HL-60/S4 (cell line): ENCODE measurements around the gene MYH3.

Source experiments
- in situ Hi-C: fragments of 300-500 bp; cut with MboI; formaldehyde crosslinking; loops from 2 replicates; pipeline ENCODE4 v1.14.3; 2022; ENCODE audit warnings: low sequenced_read_pairs

The MYH3 gene

DNA sequence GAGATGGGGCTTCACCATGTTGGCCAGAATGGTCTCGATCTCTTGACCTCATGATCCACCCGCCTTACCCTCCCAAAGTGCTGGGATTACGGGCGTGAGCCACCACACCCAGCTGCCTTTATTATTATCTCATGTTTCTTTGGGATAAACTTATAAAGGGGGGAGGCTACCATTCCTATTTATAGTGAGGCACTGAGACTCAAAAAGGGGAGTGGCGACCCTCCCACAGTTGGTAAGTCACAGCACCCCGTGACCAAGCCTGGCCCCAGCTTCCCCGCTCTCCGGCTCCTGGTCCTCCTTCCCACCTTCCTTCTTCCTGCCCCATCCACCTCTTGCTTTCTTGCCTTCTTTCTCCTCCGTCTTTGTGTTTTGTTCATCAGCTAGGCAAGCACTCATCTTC, 5.2 kb downstream of the MYH3 start:
- in situ Hi-C loops: no loop called here

DNA sequence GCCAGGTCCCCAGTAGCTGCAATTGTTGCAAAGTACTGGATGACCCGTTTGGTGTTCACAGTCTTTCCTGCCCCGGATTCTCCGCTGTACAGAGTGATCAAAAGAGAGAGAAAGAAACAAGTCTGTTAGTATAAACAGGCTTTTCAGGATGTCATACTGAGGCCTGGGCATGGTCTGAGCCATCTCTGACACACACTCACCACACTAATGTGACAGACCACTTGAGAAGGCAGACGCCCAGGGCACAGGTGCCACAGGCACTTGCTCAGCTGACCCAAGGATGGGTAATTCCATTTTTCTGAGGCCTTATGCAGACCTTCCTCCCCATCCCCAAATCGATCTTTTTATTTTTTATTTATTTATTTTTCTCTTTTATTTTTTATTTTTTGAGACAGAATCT, 7.5 kb downstream of the MYH3 start:
- in situ Hi-C loops: loop anchor here (25.0 kb wide), 1 partner anchor 188 kb away; the partner anchor contains the start of gene PIRT

DNA sequence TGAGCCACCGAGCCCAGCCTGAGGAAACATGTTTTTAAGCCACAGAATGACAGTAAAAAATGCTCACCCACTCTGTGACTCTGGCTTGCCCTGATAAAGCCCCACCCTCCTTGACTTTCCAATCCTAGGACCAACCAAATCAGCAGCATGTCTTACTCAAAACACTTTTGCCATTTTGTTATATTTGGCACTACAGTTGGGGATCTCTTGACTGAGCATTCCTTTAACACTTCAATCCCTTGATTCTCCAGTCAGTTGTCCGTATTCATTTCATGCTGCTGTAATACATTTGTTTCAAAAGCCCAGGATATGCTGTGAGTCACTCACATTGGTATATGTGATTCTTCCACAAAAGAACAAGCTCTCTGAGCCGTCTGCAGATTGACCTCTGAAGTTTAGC, 8.2 kb downstream of the MYH3 start:
- in situ Hi-C loops: loop anchor here (25.0 kb wide), 1 partner anchor 188 kb away; the partner anchor contains the start of gene PIRT

DNA sequence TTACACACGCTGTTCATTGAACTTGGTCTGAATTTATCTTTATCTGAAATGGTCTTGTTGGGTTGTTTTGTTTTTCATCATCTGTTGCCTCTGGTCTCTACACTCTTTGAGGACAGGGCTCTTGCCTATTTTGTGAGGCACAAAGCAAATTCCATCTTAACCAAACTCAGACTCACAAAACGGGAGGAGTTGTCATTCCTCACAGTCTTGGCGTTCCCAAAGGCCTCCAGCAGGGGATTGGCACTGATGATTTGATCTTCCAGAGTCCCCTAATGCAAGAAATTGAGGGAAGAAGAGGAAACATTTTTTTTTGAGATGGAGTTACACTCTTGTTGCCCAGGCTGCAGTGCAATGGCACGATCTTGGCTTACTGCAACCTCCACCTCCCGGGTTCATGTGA, 8.7 kb downstream of the MYH3 start:
- in situ Hi-C loops: loop anchor here (25.0 kb wide), 1 partner anchor 189 kb away; the partner anchor contains the start of gene PIRT

DNA sequence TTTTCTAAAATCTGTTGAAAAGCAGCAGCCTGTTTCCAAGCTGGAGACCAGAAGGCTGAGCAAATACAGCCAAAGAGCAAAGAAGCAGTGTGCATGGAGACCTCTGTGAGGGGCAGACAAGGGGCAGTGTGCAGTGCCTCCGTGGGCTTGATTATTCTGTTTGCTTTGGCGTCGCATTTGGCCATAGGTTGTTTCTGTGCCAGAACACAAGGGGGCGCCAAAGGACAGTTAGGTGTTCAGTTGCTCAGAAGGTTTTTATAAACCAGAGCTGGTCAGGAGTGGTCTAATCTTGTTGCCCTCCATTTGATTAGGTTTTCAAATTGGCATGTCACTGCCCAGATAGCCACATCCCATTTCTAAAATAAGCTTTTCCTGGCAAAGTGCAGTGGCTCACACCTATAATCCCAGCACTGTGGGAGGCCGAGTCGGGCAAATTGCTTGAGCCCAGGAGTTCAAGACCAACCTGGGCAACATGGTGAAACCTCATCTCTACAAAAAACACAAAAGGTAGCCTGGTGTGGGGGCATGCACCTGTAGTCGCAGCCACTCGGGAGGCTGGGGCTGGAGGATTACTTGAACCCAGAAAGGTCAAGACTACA, 10.6 kb downstream of the MYH3 start:
- in situ Hi-C loops: loop anchor here (25.0 kb wide), 1 partner anchor 191 kb away; the partner anchor contains the start of gene PIRT

DNA sequence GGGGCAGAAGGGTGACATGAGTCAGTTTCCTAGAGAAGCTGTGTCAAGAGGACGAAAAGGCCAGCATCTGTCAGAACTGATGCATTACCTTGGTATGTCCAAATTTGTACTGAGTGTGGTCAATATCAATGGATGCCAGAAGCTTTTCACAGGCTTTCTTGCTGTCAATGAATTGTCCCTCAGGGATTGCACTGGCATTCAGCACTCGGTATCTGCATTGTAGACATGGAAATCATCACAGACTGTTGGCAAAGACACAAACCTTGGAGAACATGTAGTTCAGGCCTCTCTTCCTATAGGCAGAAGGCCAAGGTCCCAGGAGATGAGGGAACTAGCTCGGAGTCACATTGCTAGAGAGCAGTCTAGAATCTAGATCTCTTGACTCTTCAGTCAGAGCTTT, 16.6 kb downstream of the MYH3 start:
- in situ Hi-C loops: loop anchor here (25.0 kb wide), 1 partner anchor 197 kb away; the partner anchor contains the start of gene PIRT

DNA sequence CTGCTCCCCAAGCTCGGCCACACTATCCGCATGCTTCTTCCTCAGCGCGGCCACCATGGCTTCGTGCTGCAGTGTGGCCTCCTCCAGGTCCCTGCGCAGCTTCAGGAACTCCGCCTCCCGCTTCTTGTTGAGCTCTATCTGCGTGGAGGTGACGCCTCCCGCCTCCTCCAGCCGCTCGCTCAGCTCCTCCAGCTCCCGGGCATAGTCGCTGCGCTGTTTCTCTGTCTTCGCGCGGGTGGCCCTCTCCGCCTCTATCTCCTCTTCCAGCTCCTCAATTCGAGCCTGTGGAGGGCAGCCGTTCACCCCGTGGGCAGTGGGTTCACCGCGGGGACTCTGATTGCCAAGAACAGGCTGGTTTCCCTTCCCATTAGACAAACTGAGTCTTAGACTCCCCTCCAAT, 19.0 kb downstream of the MYH3 start:
- in situ Hi-C loops: loop anchor here (25.0 kb wide), 1 partner anchor 199 kb away; the partner anchor contains the start of gene PIRT

DNA sequence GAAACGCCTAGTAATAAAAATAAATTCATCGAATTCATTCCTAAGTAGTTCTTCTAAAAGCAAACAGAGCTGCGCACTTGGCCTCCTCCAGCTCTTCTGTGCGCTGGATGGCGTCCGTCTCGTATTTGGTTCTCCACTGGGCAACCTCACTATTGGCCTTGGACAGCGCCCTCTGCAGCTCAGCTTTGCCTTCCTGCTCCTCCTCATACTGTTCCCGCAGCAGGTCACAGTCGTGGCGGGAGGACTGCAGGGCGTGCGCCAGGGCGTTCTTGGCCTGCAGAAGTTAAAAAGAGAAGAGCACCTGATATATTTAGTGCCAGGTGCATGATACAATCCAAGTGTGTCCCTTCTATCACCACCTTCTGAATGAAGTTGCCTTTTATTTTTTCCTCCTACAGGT, 21.8 kb downstream of the MYH3 start:
- in situ Hi-C loops: loop anchor here (25.0 kb wide), 1 partner anchor 202 kb away; the partner anchor contains the start of gene PIRT

DNA sequence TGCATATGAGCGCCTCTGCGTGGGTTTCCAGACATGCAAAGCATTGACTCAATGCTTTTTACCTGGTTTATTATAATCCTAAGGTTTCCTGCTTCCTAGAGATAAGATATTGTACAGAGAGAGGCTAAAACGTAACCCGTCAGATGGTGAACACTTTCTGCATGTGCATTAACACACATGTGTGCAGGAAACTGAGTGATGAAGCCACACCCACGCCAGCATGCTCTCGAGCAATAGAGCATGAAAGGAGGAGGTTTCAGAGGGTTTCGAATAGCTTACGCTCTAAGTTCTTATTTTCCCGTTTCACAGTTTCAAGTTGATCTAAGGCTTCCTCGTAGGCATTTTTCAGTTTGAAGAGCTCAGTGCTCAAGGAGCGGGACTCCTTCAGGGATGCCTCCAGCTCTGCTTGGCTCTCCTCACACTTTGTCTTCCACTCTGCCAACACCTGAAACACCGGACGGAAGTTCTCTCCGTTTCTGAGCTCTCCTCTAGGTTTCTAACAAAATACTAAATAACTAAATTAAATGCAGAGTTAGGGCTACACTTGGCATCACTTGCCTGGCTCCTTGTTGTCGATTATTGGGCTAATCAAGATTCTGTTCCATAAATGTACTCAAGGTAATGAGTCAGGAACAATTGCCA, 23.2 kb downstream of the MYH3 start:
- in situ Hi-C loops: loop anchor here (25.0 kb wide), 1 partner anchor 203 kb away; the partner anchor contains the start of gene PIRT

DNA sequence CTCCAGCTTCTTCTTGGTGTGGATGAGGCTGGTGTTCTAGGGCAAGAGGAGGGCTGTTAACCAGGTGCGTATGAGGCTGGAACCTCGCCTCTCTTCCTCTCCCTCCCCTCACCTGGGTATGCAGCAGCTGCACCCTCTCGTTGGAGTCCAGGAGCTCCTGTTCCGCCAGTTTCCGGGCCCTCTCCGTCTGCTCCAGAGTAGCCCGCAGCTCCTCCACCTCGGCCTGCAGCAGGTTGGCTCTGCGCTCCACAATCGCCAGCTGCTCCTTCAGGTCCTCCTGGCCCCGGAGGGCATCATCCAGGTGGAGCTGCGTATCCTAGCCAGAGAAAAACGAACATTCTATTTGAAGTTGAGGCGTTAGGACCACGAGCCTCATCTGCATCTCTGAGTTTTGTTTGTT, 25.4 kb downstream of the MYH3 start:
- in situ Hi-C loops: loop anchor here (25.0 kb wide), 1 partner anchor 206 kb away; the partner anchor contains the start of gene PIRT

DNA sequence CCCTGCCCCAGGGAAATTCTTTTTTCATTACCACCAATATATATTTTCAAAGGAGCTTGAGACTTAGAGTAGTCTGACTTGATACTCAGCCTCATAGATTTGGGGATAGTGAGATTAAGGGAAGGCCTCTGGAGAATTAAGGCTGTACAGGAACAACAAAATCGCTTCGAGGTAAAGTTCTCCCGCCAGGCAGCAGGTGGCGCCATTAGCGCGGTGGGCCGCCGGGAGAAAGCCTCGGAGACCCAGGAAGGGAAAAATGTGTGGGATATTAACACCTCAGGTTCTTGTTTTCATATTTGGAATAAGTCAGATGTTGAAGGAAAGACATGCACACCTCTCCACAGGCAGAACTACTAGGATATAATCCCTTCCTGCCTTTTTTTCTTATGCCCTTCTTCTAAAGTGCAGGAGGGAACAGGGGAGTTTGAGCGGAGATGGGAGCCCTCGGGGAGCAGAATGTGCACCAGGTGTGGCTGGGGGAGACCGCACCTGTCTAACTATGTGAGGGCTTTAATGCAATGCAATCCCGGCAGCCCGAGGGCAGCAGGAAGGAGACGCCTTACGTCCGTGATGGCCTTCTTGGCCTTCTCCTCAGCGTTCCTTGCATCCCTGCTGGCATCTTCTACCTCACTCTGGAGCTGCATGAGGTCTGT, 25.9 kb downstream of the MYH3 start:
- in situ Hi-C loops: loop anchor here (25.0 kb wide), 1 partner anchor 206 kb away; the partner anchor contains the start of gene PIRT

DNA sequence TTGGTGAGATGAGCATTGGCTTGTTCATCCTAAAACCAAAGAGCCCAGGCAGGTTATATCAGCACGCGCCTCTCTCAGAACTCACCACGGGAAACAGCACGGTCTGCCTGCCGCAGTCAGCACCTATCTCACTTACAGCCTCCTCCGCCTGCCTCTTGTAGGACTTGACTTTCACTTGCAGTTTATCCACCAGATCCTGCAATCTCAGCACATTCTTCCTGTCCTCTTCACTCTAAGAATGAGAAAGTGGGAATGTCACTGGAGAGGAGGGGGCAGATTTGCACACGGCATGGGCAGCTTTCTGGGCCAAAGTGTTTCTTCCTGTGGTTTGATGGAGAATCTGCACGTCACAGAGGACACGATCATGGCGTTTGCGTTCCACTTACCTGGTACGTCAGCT, 27.4 kb downstream of the MYH3 start:
- in situ Hi-C loops: loop anchor here (25.0 kb wide), 1 partner anchor 208 kb away; the partner anchor contains the start of gene PIRT

DNA sequence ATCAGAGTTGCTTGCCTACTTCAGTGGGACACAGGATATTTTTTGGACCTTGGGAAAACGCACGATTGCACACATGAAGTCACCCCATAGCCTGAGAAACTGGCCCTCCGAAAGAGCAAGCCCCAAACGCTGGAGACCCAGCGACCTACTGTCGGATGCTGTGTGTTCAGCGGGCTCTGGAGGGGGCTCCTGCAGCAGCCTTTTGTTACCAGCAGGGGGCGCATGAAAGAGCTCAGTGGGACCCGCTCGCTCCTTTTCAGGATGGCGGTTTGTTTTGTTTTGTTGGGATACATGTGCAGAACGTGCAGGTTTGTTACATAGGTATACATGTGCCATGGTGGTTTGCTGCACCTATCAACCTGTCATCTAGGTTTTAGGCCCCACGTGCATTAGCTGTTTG, 28.4 kb downstream of the MYH3 start:
- in situ Hi-C loops: loop anchor here (25.0 kb wide), 1 partner anchor 209 kb away; the partner anchor contains the start of gene PIRT

DNA sequence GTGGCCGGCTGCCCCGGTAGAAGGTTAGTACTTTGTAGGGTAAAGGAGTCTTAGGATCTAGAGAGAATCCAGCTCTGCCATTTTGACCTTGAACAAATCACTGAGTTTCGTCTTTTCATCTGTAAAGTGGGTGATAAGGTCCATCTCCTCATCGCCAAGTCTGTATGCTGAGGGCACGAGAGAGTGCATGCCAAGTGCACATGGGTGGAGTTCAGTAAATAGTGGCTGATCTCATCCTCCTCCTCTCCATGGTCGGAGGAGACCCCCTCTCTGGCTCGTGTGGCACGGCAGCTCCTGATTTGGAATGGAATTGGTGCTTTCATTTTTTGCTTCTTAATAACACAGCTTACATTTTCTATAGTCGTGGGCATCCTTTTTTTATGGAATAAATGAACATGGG, 30.7 kb downstream of the MYH3 start:
- in situ Hi-C loops: loop anchor here (25.0 kb wide), 1 partner anchor 211 kb away; the partner anchor contains the start of gene PIRT

DNA sequence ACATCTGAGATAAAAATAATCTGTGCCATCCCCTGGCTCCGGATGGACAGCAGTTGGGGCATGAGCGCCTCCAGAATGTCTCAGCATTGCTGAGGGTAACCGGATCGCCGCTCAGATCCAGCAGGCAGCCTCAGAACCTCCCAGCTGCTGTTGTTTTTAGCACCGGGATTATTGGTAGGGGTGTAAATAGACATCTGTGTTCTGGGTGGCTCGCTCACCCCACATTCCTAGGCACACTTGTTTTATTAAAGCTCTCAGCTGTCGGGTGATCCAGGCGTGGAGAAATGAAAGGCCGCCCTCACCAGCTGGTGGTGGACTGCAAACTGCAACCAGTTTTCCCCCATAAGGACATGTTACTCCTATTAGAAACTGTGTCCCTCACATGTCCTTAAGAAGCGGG, 32.1 kb downstream of the MYH3 start:
- in situ Hi-C loops: loop anchor here (25.0 kb wide), 3 partner anchors 212 to 713 kb away; partner anchors contain the start of genes PIRT and RCVRN

DNA sequence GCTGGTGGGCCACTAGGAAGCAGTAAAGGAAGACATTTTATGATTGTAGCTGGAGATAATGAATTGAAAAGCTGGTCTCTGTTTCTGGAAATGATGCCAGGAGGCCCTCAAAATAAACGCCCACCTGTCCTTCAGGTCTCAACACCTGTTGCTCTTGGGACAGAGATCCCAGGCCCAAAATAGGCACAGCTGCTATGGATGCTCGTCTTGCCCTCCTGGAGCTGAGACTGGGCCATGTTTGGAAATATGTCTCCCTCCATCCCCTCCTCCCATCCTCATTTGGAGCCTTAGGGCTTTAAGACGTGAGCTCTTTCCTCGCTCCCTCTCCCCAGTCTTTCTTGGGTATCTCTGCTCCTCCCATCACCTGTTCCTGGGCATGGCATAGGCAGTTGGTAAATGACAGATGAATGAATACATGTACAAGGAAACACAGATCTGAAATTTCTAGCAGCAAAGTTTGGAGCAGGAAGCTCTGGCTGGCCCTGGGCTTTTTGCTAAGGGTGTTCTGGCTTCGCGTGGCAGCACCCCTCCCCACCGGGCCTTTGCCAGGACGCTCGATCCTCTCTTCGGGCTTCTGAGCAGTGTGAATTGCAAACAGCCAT, 33.3 kb downstream of the MYH3 start:
- in situ Hi-C loops: loop anchor here (25.0 kb wide), 2 partner anchors 312 to 712 kb away; partner anchors contain the start of gene RCVRN

DNA sequence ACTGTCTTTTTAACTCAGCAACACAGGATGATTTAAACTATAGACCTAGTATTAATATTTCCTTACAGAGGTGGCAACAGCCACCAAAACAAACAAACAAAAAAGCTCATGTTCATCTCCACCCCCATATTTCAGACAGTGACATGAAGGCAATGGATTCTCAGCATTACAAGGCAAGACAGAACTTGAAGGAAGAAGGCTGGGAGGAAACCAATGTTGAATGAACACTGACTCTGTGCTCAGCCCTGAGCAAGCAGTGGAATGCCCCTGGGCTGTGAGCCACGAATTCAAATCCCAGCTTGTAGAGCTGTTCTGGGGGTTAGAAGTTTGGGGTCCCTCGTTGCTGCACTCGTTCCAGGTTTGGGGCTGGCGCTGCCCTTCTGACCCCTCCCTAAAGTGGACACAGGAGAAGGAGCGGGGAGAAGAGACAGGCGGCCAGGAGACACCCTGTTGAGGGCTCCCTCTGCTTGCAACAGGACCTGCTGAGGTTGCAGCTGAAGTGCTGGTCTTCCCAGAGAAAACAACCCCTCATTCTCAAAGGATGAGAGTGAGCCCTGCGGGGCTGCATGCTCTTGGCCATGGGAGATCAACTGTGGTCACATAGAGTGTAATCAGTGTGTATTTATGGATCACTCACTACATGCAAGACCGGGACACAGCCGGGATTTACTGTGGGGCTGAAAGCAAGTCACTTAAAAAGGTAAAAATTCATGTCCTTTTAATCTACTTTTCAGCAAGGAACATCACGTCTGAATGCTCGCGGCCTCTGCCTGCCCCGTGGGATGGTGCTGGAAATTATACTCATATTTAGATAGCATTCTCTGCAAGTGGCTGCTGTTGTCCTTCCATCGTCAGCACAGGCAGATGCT, 34.3 kb downstream of the MYH3 start:
- in situ Hi-C loops: loop anchor here (25.0 kb wide), 2 partner anchors 311 to 711 kb away; partner anchors contain the start of gene RCVRN

DNA sequence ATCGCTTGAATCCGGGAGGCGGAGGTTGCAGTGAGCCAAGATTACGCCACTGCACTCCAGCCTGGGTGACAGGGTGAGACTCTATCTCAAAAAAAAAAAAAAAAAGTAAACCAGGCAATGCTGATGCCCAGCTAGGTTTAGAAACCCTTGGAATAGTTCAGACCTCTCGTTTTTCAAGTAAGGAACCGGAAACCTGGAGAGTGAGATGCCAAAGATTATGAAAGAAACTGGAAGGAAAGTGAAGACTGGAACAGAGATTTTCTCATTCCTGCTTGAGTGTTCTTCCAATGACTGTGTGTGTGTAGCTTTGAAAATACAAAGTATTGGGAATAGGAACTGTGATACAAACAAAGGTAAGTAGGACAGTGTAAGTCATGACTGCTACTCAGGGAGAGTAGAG, 35.7 kb downstream of the MYH3 start:
- in situ Hi-C loops: loop anchor here (25.0 kb wide), 2 partner anchors 309 to 709 kb away; partner anchors contain the start of gene RCVRN

DNA sequence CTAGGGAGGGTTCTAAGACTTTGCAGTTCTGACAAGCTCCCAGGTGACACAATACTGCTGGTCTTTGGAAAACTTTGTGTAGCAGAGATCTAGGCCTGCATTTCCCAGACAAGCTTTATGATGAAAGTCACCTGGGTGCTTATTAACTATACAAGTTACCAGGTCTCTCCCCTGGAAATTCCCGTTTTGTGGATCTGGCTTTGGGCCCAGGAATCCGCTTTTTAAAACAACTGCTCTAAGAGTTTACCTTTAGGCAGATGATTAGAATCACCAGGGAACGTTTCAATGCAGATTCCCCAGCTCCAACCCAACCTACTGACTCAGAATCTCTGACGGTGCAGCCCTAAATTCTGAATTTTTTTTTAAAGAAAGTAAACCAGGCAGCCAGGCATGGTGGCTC, 36.3 kb downstream of the MYH3 start:
- in situ Hi-C loops: loop anchor here (25.0 kb wide), 2 partner anchors 309 to 709 kb away; partner anchors contain the start of gene RCVRN
